Lower leg skin (tissue), 4 donors: Measurements from ENCODE around the gene SLC47A2. TPM values are rescaled to one million over a fixed set of nuclear protein-coding genes. Genes with fewer than 3 reads are reported as not detected.

Experiments
- DNase-seq, 2 donors: peaks; one replicate each; pipeline ENCODE4 v3.0.0-alpha.2; 2019; ENCODE audit warnings: low spot score in 2 of 2
- H3K4me3 ChIP-seq: fragments of 200-600 bp; sonication (generic); 2 replicates; pipeline ENCODE4 v1.5.1; 2017; ENCODE audit warnings: mild to moderate bottlenecking, low read depth; ENCODE audit not compliant: poor library complexity, severe bottlenecking
- POLR2A ChIP-seq, 2 donors: fragments of 450-650 bp; IDR thresholded peaks; one replicate each; pipeline ENCODE4 v1.6.1; 2016 to 2017; ENCODE audit warnings: antibody characterized with exemption in 2 of 2, mild to moderate bottlenecking in 1 of 2, moderate library complexity in 1 of 2
- WGBS, 2 donors: methylation state at CpG; one replicate each; pipeline ENCODE4 v1.1.5; 2018; 5-methylcytosine and 5-hydroxymethylcytosine counted together
- intact Hi-C: fragments of 100-400 bp; cut with DNase I; formaldehyde crosslinking; loops from one replicate; pipeline ENCODE4 v1.15.0; 2023; ENCODE audit warnings: low total_unique reads
- total RNA-seq, 4 donors: library from RNA; depleted of rRNA; stranded (reverse); fragments of >200 nt; gene quantifications; one replicate each; pipeline ENCODE4 v1.1.0, GENCODE V29; 2016
- TF ChIP-seq, protein P1 (sequence below), 3 donors: fragments of 450-650 bp; IDR thresholded peaks; one replicate each; pipeline ENCODE4 v1.5.1; 2016; ENCODE audit warnings: antibody characterized with exemption in 3 of 3, mild to moderate bottlenecking in 3 of 3, moderate library complexity in 2 of 3

SLC47A2 gene
- total RNA-seq, 4 donors from 2014 or later = 0.49 to 6.1 (median 2.5) TPM; not detected in 1

DNA sequence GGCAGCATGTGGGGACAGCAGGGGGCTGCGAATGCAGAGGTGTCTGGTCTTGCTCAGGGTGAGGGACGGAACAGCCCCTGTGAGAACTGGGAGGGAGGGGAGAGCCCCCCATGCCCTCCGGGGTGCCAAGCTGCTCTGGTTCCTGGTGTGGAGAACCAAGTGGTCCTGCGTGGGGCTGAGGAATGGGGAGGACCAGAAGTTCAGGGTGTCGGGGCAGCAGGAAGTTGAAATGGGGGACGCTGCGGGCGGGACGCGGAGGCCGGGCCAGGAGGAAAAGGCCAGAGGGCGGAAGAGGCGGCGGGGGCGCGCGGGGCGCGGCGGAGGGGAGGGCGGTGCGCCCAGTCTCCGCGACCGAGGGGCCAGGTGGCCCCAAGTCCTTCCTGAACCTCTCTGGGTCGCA, 28.1 kb upstream of the SLC47A2 start:
- intact Hi-C loops = no loop called here
- TF ChIP-seq, protein P1, sequence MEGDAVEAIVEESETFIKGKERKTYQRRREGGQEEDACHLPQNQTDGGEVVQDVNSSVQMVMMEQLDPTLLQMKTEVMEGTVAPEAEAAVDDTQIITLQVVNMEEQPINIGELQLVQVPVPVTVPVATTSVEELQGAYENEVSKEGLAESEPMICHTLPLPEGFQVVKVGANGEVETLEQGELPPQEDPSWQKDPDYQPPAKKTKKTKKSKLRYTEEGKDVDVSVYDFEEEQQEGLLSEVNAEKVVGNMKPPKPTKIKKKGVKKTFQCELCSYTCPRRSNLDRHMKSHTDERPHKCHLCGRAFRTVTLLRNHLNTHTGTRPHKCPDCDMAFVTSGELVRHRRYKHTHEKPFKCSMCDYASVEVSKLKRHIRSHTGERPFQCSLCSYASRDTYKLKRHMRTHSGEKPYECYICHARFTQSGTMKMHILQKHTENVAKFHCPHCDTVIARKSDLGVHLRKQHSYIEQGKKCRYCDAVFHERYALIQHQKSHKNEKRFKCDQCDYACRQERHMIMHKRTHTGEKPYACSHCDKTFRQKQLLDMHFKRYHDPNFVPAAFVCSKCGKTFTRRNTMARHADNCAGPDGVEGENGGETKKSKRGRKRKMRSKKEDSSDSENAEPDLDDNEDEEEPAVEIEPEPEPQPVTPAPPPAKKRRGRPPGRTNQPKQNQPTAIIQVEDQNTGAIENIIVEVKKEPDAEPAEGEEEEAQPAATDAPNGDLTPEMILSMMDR (IDR thresholded peaks at IDR 0.05) = no peak
- TF ChIP-seq POLR2A (IDR thresholded peaks at IDR 0.05) = no peak
- WGBS, 2 donors = 8 to 12% methylated on average over 15 to 22 of the region's 26 CpGs
- no peak for DNase-seq
- no peak overlapping the region for H3K4me3 ChIP-seq

DNA sequence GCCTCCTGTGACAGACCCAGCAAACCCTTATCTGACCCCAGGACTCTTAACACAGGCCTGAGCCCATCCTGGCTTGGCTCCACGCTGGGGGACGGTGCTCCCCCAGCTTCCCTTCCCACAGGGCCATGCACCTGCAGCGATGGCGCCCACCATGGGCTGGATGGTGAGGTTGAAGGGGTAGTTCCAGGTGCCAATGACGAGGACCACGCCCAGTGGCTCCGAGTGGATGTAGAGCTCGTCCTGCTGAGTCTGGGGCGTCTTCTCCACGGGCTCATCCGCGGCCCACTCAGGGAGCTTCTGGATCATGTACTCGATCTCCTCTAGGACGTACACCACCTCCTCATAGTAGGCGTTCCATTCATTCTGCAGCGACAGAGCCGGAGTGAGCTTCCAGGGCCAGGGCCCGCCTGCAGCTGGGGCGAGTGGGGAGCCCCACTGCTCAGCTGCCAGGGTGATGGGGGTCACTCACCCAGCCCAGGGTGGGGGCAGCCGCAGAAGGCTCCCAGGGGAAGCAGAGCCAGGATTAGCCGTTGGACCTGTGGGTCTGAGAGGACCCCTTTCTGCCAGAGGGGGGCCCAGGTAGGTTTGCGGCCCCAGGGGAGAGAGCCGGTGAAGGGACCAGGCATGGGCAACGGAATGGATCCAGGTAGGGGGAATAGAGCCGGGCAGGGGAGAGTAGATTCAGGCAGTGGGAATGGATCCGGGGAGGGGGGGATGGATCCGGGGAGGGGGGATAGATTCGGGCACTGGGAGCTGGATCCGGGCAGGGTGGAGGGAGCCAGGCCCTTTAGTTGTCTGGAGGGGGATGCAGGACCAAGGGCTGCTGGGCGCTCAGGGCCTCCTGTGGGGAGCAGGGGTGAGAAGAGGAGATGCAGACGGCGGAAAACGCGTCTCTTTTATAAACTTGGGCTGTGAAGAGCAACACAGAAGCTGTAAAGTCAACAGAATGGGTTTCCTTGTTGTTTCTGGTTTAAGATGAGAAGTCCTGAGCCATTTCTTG, 27.0 kb upstream of the SLC47A2 start:
- H3K4me3 ChIP-seq = no peak overlapping the region
- TF ChIP-seq, protein P1 (IDR thresholded peaks at IDR 0.05) = no peak
- no peak for TF ChIP-seq POLR2A (IDR thresholded peaks at IDR 0.05)
- intact Hi-C loops = no loop called here
- DNase-seq = no peak
- 88 to 96% methylated on average over 21 to 34 of the region's 34 CpGs for WGBS, 2 donors

DNA sequence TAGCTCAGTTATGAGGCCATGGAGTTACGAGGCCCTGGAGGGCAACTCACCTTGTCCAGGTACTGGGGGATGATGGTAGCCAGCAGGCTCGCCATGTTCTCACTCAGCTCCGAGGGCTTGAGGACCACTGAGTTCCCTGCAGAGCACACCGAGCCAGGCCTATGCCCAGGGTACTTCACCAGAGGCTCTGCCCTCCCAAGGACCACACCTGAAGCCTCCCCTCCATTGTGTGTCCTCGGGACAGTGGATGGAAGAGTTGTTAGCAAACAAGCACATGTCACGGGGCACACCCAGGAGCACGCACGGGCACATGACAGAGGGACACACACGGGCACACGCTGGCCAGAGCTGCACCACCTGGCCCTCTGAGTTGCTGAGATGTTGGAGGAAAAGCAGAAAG, 26.1 kb upstream of the SLC47A2 start:
- no peak for DNase-seq
- H3K4me3 ChIP-seq = no peak overlapping the region
- intact Hi-C loops = no loop called here
- 85 to 86% methylated on average over 8 to 10 of the region's 10 CpGs for WGBS, 2 donors
- TF ChIP-seq POLR2A (IDR thresholded peaks at IDR 0.05) = no peak
- TF ChIP-seq, protein P1 (IDR thresholded peaks at IDR 0.05) = no peak

DNA sequence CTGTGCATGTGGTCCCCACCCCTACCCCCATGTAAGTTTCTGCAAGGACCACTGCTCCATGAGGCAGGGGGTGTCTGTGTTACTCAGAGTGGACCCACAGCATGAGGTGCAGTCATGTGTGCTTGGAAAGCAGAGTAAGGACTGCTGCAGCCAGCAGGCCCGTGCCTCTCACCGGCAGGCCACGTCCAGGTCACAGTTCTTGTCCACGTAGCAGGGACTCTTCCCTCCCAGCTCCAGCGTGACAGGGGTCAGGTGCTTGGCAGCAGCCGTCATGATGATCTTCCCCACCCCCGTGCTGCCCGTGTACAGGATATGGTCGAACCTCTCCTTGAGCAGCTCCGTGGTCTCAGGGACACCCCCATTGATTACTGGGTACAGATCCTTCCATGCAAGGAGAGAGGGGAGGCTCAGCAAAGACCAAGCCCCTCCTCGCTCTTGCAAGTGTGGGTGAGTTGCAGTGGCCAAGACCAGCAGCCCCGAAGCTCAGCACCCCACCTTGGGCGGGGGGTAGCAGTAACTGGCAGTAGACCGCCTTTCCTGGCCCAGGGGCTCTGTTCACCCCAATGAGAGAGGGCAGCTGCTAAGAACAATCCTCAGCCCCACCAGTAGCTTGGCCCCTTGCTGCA, 25.6 kb upstream of the SLC47A2 start:
- WGBS, 2 donors = 81 to 95% methylated on average over 14 of the region's 14 CpGs
- TF ChIP-seq POLR2A (IDR thresholded peaks at IDR 0.05) = no peak
- TF ChIP-seq, protein P1 (IDR thresholded peaks at IDR 0.05) = no peak
- no peak overlapping the region for H3K4me3 ChIP-seq
- no peak for DNase-seq
- intact Hi-C loops = no loop called here

DNA sequence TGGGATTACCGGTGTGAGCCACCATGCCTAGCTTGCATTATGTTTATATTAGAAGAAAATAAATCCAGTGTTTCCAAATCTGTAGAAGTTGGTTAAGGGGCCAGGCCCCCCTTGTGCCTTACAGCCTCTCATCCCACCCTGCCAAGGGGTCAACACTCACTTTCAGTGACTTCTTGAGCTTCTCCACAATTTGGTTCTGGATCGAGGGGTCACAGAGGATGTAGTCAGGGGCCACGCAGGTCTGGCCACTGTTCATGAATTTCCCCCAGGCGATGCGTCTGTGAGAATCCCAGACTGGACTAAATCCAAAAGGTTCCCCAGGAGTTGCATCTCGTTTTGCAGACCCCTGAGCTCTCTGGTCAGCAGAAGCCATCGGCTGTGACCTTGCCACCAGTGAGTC, 24.5 kb upstream of the SLC47A2 start:
- intact Hi-C loops = no loop called here
- no peak for TF ChIP-seq POLR2A (IDR thresholded peaks at IDR 0.05)
- TF ChIP-seq, protein P1 (IDR thresholded peaks at IDR 0.05) = no peak

More for the DNA sequence above, 24.5 kb upstream of the SLC47A2 start:
- DNase-seq = no peak
- H3K4me3 ChIP-seq = no peak overlapping the region
- WGBS, 2 donors = 85 to 86% methylated on average over 7 of the region's 7 CpGs
